GM23248 (cell line): ENCODE results near the gene VTI1A.

Source experiments
- EZH2 ChIP-seq: fragments of 200-600 bp; sonication (generic); IDR thresholded peaks from 2 replicates; pipeline ENCODE4 v1.6.1; 2018; ENCODE audit warnings: antibody characterized with exemption, mild to moderate bottlenecking; ENCODE audit not compliant: insufficient read depth, poor library complexity, severe bottlenecking
- EZH2phosphoT487 ChIP-seq: fragments of 200-600 bp; sonication (generic); IDR thresholded peaks from 2 replicates; pipeline ENCODE4 v1.6.1; 2018; ENCODE audit warnings: antibody characterized with exemption, moderate library complexity, mild to moderate bottlenecking, low read depth; ENCODE audit not compliant: insufficient read depth

DNA sequence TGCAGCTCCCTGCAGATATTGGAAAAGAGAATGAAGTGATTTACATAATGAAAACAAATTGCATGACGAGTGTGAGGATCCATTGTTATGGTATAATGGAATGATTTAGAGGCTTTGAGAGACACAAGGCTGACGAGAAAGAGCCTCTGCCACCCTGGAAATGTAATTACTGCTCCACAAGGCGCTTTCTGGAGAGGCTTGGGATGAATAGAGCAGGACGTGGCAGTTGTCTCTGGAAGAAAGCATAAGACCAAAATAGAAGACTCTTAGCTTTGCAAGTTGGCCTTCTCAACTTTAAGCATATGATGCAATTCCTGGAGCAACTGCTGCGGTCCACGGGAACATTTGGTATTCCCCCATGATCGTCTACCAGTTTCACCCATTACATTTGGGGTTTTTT lies 321.1 kb downstream of the VTI1A start:
- no peak for TF ChIP-seq EZH2
- TF ChIP-seq EZH2phosphoT487 = no peak
